Smooth muscle cell of trachea (primary cell): ENCODE results near the gene LAMC2. TPM values are rescaled to one million over a fixed set of nuclear protein-coding genes. Genes with fewer than 3 reads are reported as not detected.

Source experiments
- total RNA-seq: library from RNA; depleted of rRNA; stranded (reverse); fragments of >200 nt; gene quantifications from 2 replicates; pipeline ENCODE4 v1.2.1, GENCODE V29; 2014

Gene LAMC2
- 2.3 and 7.7 TPM in 2 replicates for total RNA-seq

DNA sequence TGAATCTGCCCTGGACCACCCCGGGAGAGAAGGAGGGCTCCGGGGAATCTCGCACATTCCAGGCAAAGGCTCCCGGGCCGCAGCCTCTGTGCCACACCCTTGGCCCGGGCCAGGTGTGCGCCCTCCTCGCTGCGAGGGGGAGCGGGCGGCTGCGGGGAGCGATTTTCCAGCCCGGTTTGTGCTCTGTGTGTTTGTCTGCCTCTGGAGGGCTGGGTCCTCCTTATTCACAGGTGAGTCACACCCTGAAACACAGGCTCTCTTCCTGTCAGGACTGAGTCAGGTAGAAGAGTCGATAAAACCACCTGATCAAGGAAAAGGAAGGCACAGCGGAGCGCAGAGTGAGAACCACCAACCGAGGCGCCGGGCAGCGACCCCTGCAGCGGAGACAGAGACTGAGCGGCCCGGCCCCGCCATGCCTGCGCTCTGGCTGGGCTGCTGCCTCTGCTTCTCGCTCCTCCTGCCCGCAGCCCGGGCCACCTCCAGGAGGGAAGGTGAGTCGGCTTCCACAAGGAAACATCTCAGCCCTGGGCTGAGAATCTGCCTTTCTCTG, at the start of gene LAMC2:
Gene LAMC2, plus strand, starts transcription at position 324 of the 550 bp plus-strand sequence. Its CDS starts 89 bp downstream, at position 413.

Other genes starting within 250 kb of the LAMC2 start
- gene SHCBP1L, start 233.1 kb upstream of the LAMC2 start, total RNA-seq = not detected in 2 replicates
- 539 and 796 TPM in 2 replicates for gene LAMC1, start 162.8 kb upstream of the LAMC2 start, total RNA-seq
- under 0.01 and 0.83 TPM in 2 replicates for gene NMNAT2, start 232.1 kb downstream of the LAMC2 start, total RNA-seq